ENCODE measurements around the gene IER2. TPM values are rescaled to one million over a fixed set of nuclear protein-coding genes. Genes with fewer than 3 reads are reported as not detected.

The IER2 gene
- total RNA-seq, 3 donors from 2014 or later (not counting 1 experiment from before 2014, with no cell fraction given), result 668 to 1,112 (median 949) TPM

- peaks cover 13% of the 10 kb centered on the region for H3K36me3 ChIP-seq (ENCODE audit: control insufficient read depth, insufficient read depth, low read length)
- H3K27me3 ChIP-seq (ENCODE audit: control insufficient read depth, insufficient read depth, low read length), result no peaks in the 10 kb centered on the region
- H3K4me1 Mint-ChIP-seq, result peaks cover 45 to 66% of the 10 kb centered on the region in 2 donors
- peaks cover 19% of the 10 kb centered on the region for H3K36me3 Mint-ChIP-seq
- peak overlapping the region; percentile 99 for H3K4me3 Mint-ChIP-seq
- DNase-seq (peak in 1 of 2 donors; percentile 39), ATAC-seq (peak; percentile 0 to 4 (median 1))
- peak overlapping the region; percentile 63 for H3K27ac ChIP-seq (ENCODE audit: low read length)
- intact Hi-C loops (cut with micrococcal nuclease), result loop anchor here (2.0 to 10.0 kb wide), 5 partner anchors 17 to 1225 kb away; partner anchors contain the start of genes JUNB, LYL1 and ZNF564
- WGBS (ENCODE audit: insufficient coverage), result under 1% methylated on average over 46 of the region's 46 CpGs
- H3K27me3 Mint-ChIP-seq (ENCODE audit: low read depth in 2 of 2), result peaks cover 0 to 3% of the 10 kb centered on the region in 2 donors
- no peak for TF ChIP-seq CTCF (IDR thresholded peaks at IDR 0.05)
- H3K9me3 Mint-ChIP-seq, result no peaks in the 10 kb centered on the region
- peaks cover 32% of the 10 kb centered on the region for H3K4me1 ChIP-seq (ENCODE audit: control insufficient read depth, insufficient read depth, low read length)
- H3K27ac Mint-ChIP-seq, result peak overlapping the region; percentile 99
- H3K9me3 ChIP-seq (ENCODE audit: control insufficient read depth, insufficient read depth, low read length), result no peaks in the 10 kb centered on the region
- H3K4me3 ChIP-seq (ENCODE audit: low read length), result peak overlapping the region; percentile 100
Observed at GRCh38 chr19:13149628-13150186, 504 bp upstream of the IER2 start.

GRCh38 chr19:13150931-13151604, 857 bp downstream of the IER2 start:
- peak; percentile 0 for ATAC-seq
- peaks cover 42% of the 10 kb centered on the region for H3K4me1 ChIP-seq (ENCODE audit: control insufficient read depth, insufficient read depth, low read length)
- TF ChIP-seq CTCF (IDR thresholded peaks at IDR 0.05), result no peak

GRCh38 chr19:13151605-13152355, 1.6 kb downstream of the IER2 start:
- DNase-seq (peak; percentile 94 to 97), ATAC-seq (peak; percentile 28 to 67 (median 42))
- intact Hi-C loops (cut with micrococcal nuclease), result loop anchor here (1.0 to 10.0 kb wide), 6 partner anchors 15 to 1223 kb away; partner anchors contain the start of genes JUNB, LYL1, TRMT1 and ZNF564
- H3K36me3 ChIP-seq (ENCODE audit: control insufficient read depth, insufficient read depth, low read length), result peaks cover 7% of the 10 kb centered on the region
- Mint-ChIP-seq H3K4me1 (peaks cover 63 to 84% of the 10 kb centered on the region in 2 donors), H3K27ac (peak overlapping the region; percentile 99), H3K36me3 (peaks cover 20% of the 10 kb centered on the region), H3K9me3 (no peaks in the 10 kb centered on the region), H3K27me3 (ENCODE audit: low read depth in 2 of 2) (peaks cover 0 to 3% of the 10 kb centered on the region in 2 donors), H3K4me3 (peak overlapping the region; percentile 99)
- no peak for TF ChIP-seq CTCF (IDR thresholded peaks at IDR 0.05)
- H3K27me3 ChIP-seq (ENCODE audit: control insufficient read depth, insufficient read depth, low read length), result no peaks in the 10 kb centered on the region
- peak overlapping the region; percentile 100 for H3K4me3 ChIP-seq (ENCODE audit: low read length)
- peaks cover 49% of the 10 kb centered on the region for H3K4me1 ChIP-seq (ENCODE audit: control insufficient read depth, insufficient read depth, low read length)
- H3K27ac ChIP-seq (ENCODE audit: low read length), result peak overlapping the region; percentile 90
- no peaks in the 10 kb centered on the region for H3K9me3 ChIP-seq (ENCODE audit: control insufficient read depth, insufficient read depth, low read length)
- under 1% methylated on average over 68 of the region's 71 CpGs for WGBS (ENCODE audit: insufficient coverage)

More at GRCh38 chr19:13150931-13151604, 857 bp downstream of the IER2 start:
- H3K27me3 ChIP-seq (ENCODE audit: control insufficient read depth, insufficient read depth, low read length), result no peaks in the 10 kb centered on the region
- H3K4me3 ChIP-seq (ENCODE audit: low read length), result peak overlapping the region; percentile 100
- no peaks in the 10 kb centered on the region for H3K9me3 ChIP-seq (ENCODE audit: control insufficient read depth, insufficient read depth, low read length)
- Mint-ChIP-seq H3K9me3 (no peaks in the 10 kb centered on the region), H3K27ac (peak overlapping the region; percentile 99), H3K4me1 (peaks cover 56 to 79% of the 10 kb centered on the region in 2 donors), H3K27me3 (ENCODE audit: low read depth in 2 of 2) (peaks cover 0 to 3% of the 10 kb centered on the region in 2 donors), H3K36me3 (peaks cover 20% of the 10 kb centered on the region), H3K4me3 (peak overlapping the region; percentile 99)
- WGBS (ENCODE audit: insufficient coverage), result under 1% methylated on average over 34 of the region's 34 CpGs
- no peak for DNase-seq
- H3K27ac ChIP-seq (ENCODE audit: low read length), result peak overlapping the region; percentile 90
- intact Hi-C loops (cut with micrococcal nuclease), result loop anchor here (2.0 to 10.0 kb wide), 5 partner anchors 16 to 1224 kb away; partner anchors contain the start of genes JUNB, LYL1 and ZNF564
- peaks cover 7% of the 10 kb centered on the region for H3K36me3 ChIP-seq (ENCODE audit: control insufficient read depth, insufficient read depth, low read length)
